HepG2 (cell line): ENCODE results near the gene BCL6B. TPM values are rescaled to one million over a fixed set of nuclear protein-coding genes. Genes with fewer than 3 reads are reported as not detected.

Source experiments
- ATF6 ChIP-seq: sonication (generic); formaldehyde crosslinking; conservative IDR thresholded peaks from 2 replicates; pipeline ENCODE4 v1.4.0; 2020; ENCODE audit warnings: missing genetic modification reagents
- CCAR2 ChIP-seq: fragments of 200-400 bp; formaldehyde crosslinking; optimal IDR thresholded peaks from 2 replicates; pipeline ENCODE3; 2018; ENCODE audit warnings: low read depth, mild to moderate bottlenecking, low read length, moderate library complexity
- CENPT ChIP-seq: sonication (generic); formaldehyde crosslinking; IDR thresholded peaks from 2 replicates; pipeline ENCODE4 v1.8.0; 2022; ENCODE audit warnings: low read depth, mild to moderate bottlenecking, moderate library complexity, missing genetic modification reagents
- ELF1 ChIP-seq: sonication (generic); formaldehyde crosslinking; IDR thresholded peaks from 2 replicates; pipeline ENCODE4 v1.4.0; 2020; ENCODE audit warnings: missing genetic modification reagents
- HNF1A ChIP-seq, 2 experiments: sonication (generic) in 1 of 2; formaldehyde crosslinking in 1 of 2; IDR thresholded peaks; 2 replicates each; pipeline versions ENCODE4 v1.4.0 to v1.6.1; 2016 to 2020; ENCODE audit warnings: borderline replicate concordance in 1 of 2, low read depth in 1 of 2, mild to moderate bottlenecking in 1 of 2, missing genetic modification reagents in 1 of 2
- HNRNPK ChIP-seq: fragments of 200-400 bp; formaldehyde crosslinking; IDR thresholded peaks from 2 replicates; pipeline ENCODE4 v1.6.1; 2018; ENCODE audit warnings: low read length, low read depth, moderate library complexity, mild to moderate bottlenecking; ENCODE audit not compliant: poor library complexity, severe bottlenecking
- HNRNPLL ChIP-seq: fragments of 200-400 bp; formaldehyde crosslinking; IDR thresholded peaks from 2 replicates; pipeline ENCODE4 v1.6.1; 2017; ENCODE audit warnings: mild to moderate bottlenecking, low read depth, low read length; ENCODE audit not compliant: poor library complexity, severe bottlenecking
- MAFK ChIP-seq, 2 experiments: IDR thresholded peaks in 1 of 2; conservative IDR thresholded peaks in 1 of 2; 2 replicates each; pipeline ENCODE4 v1.6.1; 2011; ENCODE audit warnings: improper control_type of control experiment in 2 of 2, low read length in 2 of 2
- MED1 ChIP-seq: sonication (generic); formaldehyde crosslinking; IDR thresholded peaks from 2 replicates; pipeline ENCODE4 v1.4.0; 2020; ENCODE audit warnings: missing genetic modification reagents
- POLR2G ChIP-seq: fragments of 200-400 bp; formaldehyde crosslinking; IDR thresholded peaks from 2 replicates; pipeline ENCODE4 v1.6.1; 2018; ENCODE audit warnings: mild to moderate bottlenecking, low read depth, low read length, moderate library complexity
- RXRB ChIP-seq: IDR thresholded peaks from 2 replicates; pipeline ENCODE4 v1.6.1; 2016; ENCODE audit warnings: borderline replicate concordance, missing genetic modification reagents, missing compliant biosample characterization
- TBX2 ChIP-seq: sonication (generic); formaldehyde crosslinking; IDR thresholded peaks from 2 replicates; pipeline ENCODE4 v1.5.0; 2020; ENCODE audit warnings: missing genetic modification reagents, mild to moderate bottlenecking, borderline replicate concordance
- TEAD2 ChIP-seq: sonication (generic); formaldehyde crosslinking; IDR thresholded peaks from 2 replicates; pipeline ENCODE4 v1.9.0; 2021; ENCODE audit warnings: missing genetic modification reagents
- ZKSCAN8 ChIP-seq: IDR thresholded peaks from 2 replicates; pipeline ENCODE4 v1.6.1; 2016; ENCODE audit warnings: borderline replicate concordance, missing genetic modification reagents, missing compliant biosample characterization
- ZMYM3 ChIP-seq: sonication (generic); formaldehyde crosslinking; IDR thresholded peaks from 2 replicates; pipeline ENCODE4 v1.5.1; 2020; ENCODE audit warnings: mild to moderate bottlenecking, missing genetic modification reagents
- ZNF160 ChIP-seq: sonication (generic); formaldehyde crosslinking; IDR thresholded peaks from 2 replicates; pipeline ENCODE4 v1.8.0; 2022; ENCODE audit warnings: mild to moderate bottlenecking, inconsistent platforms, missing genetic modification reagents
- ZNF468 ChIP-seq: sonication (generic); formaldehyde crosslinking; IDR thresholded peaks from 2 replicates; pipeline ENCODE4 v1.8.0; 2022; ENCODE audit warnings: mild to moderate bottlenecking, moderate library complexity, missing genetic modification reagents
- ZNF605 ChIP-seq: sonication (generic); formaldehyde crosslinking; IDR thresholded peaks from 2 replicates; pipeline ENCODE4 v1.8.0; 2022; ENCODE audit warnings: mild to moderate bottlenecking, missing genetic modification reagents
- ZNF780A ChIP-seq: sonication (generic); formaldehyde crosslinking; IDR thresholded peaks from 2 replicates; pipeline ENCODE4 v1.8.0; 2022; ENCODE audit warnings: mild to moderate bottlenecking, missing genetic modification reagents, moderate library complexity
- ZSCAN29 ChIP-seq: sonication (generic); formaldehyde crosslinking; conservative IDR thresholded peaks from 2 replicates; pipeline ENCODE4 v1.4.0; 2020; ENCODE audit warnings: mild to moderate bottlenecking, missing genetic modification reagents
- polyA plus RNA-seq, 8 experiments: library from polyadenylated mRNA; depleted of rRNA in 3 of 8; stranded (reverse) in 7 of 8; unstranded in 1 of 8; fragments of >200 nt; fragmentation: Illumina TruSeq in 4 of 8; extraction: Trizol in 4 of 8; gene quantifications; 2 replicates each; pipeline versions ENCODE4 v1.2.1 to v1.2.3, GENCODE V29; 2011 to 2016; ENCODE audit warnings: low read depth in 4 of 8, missing spikeins in 1 of 8, mixed read lengths in 1 of 8; ENCODE audit not compliant: insufficient read depth in 1 of 8
- total RNA-seq, 5 experiments: library from RNA; depleted of rRNA; stranded (reverse); fragments of >200 nt; fragmentation: Illumina TruSeq; extraction: Trizol; gene quantifications; 2 replicates each; pipeline ENCODE4 v1.2.3, GENCODE V29; 2016; ENCODE audit warnings: low read depth in 1 of 5
- TF ChIP-seq, protein P1 (sequence below): sonication (generic); formaldehyde crosslinking; IDR thresholded peaks from 2 replicates; pipeline ENCODE4 v1.4.0; 2020; ENCODE audit warnings: mild to moderate bottlenecking, missing genetic modification reagents, borderline replicate concordance

The BCL6B gene
- total and polyA plus RNA-seq, 2 of the 13 experiments (the other 11 are each of a cell fraction or from before 2014, with no cell fraction given), result not detected

DNA sequence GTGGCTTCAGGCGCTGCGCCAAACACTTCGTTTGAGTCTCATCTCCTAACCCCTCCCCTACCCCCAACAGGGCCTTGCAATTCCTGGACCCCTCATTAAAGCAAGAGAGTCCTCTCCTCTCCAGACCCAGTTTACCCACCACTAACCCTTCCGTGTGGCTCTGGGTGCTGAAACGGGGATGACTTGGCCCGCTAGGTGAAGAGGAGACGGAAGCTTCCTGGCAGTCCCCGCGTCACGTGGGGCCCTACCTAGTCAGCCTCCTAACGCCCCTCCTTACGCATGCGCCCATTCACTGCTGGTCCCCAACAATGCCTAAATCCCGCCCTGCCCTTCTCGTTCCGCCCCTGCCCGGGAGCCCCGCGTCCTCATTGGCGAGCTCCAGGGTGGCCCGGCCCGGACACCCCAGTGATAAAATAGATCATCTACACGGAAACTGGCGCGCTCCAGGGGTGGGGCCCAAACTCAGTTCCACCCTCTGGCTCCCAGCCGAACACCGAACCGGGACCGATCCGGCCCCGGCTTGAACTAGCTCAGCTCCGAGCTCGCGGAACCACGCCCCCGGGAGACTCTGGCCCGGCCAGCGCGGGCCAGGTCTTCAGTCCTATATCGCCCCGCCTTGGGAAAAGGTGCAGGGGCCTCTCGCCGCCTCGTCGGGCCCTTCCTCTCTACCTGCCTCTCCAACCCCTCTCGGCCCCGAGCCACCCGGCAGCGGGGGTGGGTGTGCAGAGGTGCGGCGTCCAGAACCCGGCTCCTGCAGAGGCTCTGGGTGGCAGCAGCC lies 12.9 kb downstream of the BCL6B start, which contains the start of gene SLC16A13 (continued):
- no peak; the same call in 1 of the 2 replicates for TF ChIP-seq HNF1A (IDR thresholded peaks at IDR 0.05; ENCODE audit: low read depth)
- TF ChIP-seq HNF1A (CRISPR knock-in tag; IDR thresholded peaks at IDR 0.05; ENCODE audit: borderline replicate concordance), result peak; percentile 40; the same call in 1 of the 2 replicates
- TF ChIP-seq, protein P1, sequence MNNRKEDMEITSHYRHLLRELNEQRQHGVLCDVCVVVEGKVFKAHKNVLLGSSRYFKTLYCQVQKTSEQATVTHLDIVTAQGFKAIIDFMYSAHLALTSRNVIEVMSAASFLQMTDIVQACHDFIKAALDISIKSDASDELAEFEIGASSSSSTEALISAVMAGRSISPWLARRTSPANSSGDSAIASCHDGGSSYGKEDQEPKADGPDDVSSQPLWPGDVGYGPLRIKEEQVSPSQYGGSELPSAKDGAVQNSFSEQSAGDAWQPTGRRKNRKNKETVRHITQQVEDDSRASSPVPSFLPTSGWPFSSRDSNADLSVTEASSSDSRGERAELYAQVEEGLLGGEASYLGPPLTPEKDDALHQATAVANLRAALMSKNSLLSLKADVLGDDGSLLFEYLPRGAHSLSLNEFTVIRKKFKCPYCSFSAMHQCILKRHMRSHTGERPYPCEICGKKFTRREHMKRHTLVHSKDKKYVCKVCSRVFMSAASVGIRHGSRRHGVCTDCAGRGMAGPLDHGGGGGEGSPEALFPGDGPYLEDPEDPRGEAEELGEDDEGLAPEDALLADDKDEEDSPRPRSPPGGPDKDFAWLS (CRISPR knock-in tag), result no peak
- TF ChIP-seq CCAR2, result no peak
- TF ChIP-seq ZMYM3 (CRISPR knock-in tag), result no peak; the same call in 1 of the 2 replicates
- TF ChIP-seq HNRNPLL, result peak; percentile 63
- TF ChIP-seq ZKSCAN8 (CRISPR knock-in tag), result no peak
- no peak for TF ChIP-seq HNRNPK
- no peak for TF ChIP-seq ZNF468 (CRISPR knock-in tag)
- peak; percentile 16; the same call in 1 of the 2 replicates for TF ChIP-seq ZNF160 (CRISPR knock-in tag)
- 0 out of 2 replicates have a peak, but pooled peaks have one; percentile 44 for TF ChIP-seq ZNF605
- TF ChIP-seq RXRB (CRISPR knock-in tag), result no peak; the same call in 1 of the 2 replicates
- TF ChIP-seq CENPT (CRISPR knock-in tag), result no peak
- no peak for TF ChIP-seq TEAD2 (CRISPR knock-in tag)
- peak; percentile 50 for TF ChIP-seq MED1 (CRISPR knock-in tag)
- TF ChIP-seq ELF1 (CRISPR knock-in tag), result peak; percentile 73
- TF ChIP-seq ATF6 (CRISPR knock-in tag), result no peak
- no peak for TF ChIP-seq MAFK (conservative IDR thresholded peaks at IDR 0.05 in 1 of 2, IDR thresholded peaks at IDR 0.05 in 1 of 2; ENCODE audit: low read length in 2 of 2)
- TF ChIP-seq POLR2G, result peak; percentile 90
- TF ChIP-seq ZSCAN29, result no peak
- peak; percentile 66; the same call in 1 of the 2 replicates for TF ChIP-seq TBX2 (CRISPR knock-in tag)
- TF ChIP-seq ZNF780A (CRISPR knock-in tag), result no peak
